Prostate gland (tissue), 2 donors: ENCODE measurements around the gene DSE.

ENCODE experiments used
- CTCF ChIP-seq, 4 experiments: fragments of 200-600 bp in 2 of 4; fragments of 450-650 bp in 2 of 4; sonication (generic) in 2 of 4; IDR thresholded peaks; 1 replicate in 3 of 4; 2 replicates in 1 of 4; pipeline ENCODE4 v1.5.1; 2016 to 2019; ENCODE audit warnings: antibody characterized with exemption in 4 of 4, mild to moderate bottlenecking in 2 of 4, moderate library complexity in 2 of 4
- POLR2A ChIP-seq: fragments of 450-650 bp; IDR thresholded peaks from one replicate; pipeline ENCODE4 v1.6.1; 2016; ENCODE audit warnings: antibody characterized with exemption, mild to moderate bottlenecking
- POLR2AphosphoS5 ChIP-seq: sonication (generic); formaldehyde crosslinking; IDR thresholded peaks from one replicate; pipeline ENCODE4 v1.6.1; 2017; ENCODE audit warnings: antibody characterized with exemption

- TF ChIP-seq CTCF (IDR thresholded peaks at IDR 0.05) (no peak), POLR2A (no peak), POLR2AphosphoS5 (no peak)
Measured at GRCh38 chr6:116328528-116328903, 42.2 kb upstream of the DSE start.
